NCI-H748 (cell line): ENCODE results near the gene GPC3.
"Not testable (repeated sequence)": the region's sequence is repeated elsewhere in the genome, so short reads cannot be mapped to it uniquely, and the experiment has no call there.

Experiments used
- DNase-seq: peaks from one replicate; lab custom pipeline; 2025; ENCODE audit not compliant: unreplicated experiment; lab: John Stamatoyannopoulos, UW

GPC3 gene

GRCh38 chrX:133533249-133533648 is 452.1 kb downstream of the GPC3 start:
- DNase-seq, result no peak

GRCh38 chrX:133530960-133531359 is 454.4 kb downstream of the GPC3 start:
- no peak for DNase-seq

GRCh38 chrX:133529578-133529977 is 455.8 kb downstream of the GPC3 start:
- DNase-seq, result no peak

DNA sequence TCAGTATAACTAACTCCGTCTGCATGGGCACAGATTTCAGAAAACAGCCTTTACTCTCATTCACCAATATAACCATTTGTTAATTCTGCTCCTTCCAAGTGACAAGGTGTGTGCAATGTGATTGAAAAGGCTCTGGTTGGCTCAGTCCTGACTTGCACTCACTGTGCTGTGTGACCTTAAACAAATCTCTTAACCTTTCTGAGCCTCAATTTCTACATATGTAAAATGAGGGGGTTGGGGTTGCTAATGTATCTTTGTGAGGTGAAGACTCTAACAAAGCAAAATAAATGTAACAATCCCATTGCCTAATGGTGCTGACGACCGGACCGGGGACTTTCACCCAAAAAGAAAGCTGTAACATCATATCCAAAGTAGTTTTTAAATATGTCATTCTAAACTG is 457.6 kb downstream of the GPC3 start:
- no peak for DNase-seq

- DNase-seq, result no peak
Measured at GRCh38 chrX:133527415-133527814, 458.0 kb downstream of the GPC3 start.

GRCh38 chrX:133526773-133527172 is 458.6 kb downstream of the GPC3 start:
- not testable (repeated sequence) for DNase-seq

- DNase-seq, result no peak
Measured at GRCh38 chrX:133523526-133523925, 461.9 kb downstream of the GPC3 start.

GRCh38 chrX:133523081-133523487 is 462.3 kb downstream of the GPC3 start:
- no peak for DNase-seq

GRCh38 chrX:133516686-133517085 is 468.7 kb downstream of the GPC3 start:
- no peak for DNase-seq

DNA sequence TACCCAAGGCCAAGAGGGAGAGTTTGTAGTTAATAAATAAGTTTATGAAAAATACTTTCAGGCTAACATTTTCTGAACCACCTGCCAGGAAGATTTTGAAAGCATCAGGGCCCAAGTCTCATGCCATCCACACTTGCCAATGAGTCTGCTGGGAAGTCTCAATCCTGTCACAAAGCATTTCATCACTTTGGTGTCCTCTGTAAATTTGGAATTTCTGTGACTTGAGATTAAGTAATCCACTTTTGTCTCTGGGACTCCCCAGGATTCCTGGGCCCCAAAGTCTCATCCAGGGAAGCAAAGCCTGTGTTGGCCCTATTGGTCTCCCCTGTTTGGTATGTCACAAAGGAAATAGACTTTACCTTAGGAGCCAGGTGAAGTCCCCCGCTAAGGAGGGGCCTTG is 470.9 kb downstream of the GPC3 start:
- DNase-seq, result no peak

DNA sequence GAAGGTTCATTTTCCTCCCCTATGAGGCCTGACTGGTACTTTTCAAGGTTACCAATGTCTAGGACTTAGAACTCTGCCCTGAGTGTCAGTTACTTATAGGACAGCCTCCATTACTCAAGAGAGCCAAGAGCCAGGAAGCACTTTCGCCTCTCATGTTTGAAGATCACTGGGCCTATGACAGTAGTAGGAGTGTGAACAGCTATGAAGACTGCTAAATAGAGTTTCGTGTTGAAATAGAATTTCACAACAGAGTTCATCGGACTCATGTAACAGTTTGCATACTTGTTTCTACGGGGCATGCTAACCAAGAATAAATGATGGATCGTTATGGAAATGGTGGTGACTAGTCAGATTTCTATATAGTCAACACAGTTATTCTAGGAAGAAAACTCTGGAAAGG is 472.3 kb downstream of the GPC3 start:
- no peak for DNase-seq

GRCh38 chrX:133511041-133511440 is 474.4 kb downstream of the GPC3 start:
- no peak for DNase-seq

DNA sequence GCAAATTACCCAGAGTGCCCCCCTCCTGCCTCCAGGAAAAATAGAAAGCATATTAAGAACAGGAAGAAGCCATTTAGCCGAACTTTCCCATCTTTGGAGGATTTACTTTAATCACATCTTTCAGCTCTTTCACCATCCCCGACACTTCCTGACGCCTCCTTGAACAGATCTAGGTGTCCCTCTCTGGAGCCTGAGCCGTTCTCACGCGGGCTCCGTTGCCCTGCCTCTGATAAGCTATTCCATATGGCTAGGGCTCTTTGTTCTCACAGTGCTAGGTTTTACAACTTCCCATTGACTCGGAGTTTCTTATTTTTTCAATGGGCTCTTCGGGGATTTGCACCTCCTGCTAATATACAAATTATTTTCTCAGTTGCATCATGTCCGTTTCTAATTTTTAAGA is 488.0 kb downstream of the GPC3 start:
- DNase-seq, result no peak

GRCh38 chrX:133495464-133496391 is 489.7 kb downstream of the GPC3 start:
- no peak for DNase-seq

DNA sequence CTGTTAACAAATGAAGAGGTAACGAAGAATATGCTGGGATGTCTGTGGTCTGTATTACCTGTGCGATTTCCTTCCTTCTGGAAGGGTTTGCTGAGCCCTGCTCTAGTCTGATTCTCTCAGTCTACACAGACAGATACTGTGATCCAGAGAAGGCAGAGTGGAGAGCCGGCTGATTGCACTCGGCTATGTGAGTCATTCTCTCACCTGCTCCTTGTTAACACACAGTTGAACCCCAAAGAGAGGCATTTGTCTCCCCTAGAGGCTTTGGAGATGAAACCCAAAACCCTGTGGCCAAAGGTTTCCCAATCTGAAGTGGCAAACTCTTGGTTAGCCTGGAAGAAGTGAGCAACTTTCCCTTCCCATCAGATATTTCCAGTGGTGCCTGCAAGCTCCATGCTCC is 492.0 kb downstream of the GPC3 start:
- DNase-seq, result no peak

DNA sequence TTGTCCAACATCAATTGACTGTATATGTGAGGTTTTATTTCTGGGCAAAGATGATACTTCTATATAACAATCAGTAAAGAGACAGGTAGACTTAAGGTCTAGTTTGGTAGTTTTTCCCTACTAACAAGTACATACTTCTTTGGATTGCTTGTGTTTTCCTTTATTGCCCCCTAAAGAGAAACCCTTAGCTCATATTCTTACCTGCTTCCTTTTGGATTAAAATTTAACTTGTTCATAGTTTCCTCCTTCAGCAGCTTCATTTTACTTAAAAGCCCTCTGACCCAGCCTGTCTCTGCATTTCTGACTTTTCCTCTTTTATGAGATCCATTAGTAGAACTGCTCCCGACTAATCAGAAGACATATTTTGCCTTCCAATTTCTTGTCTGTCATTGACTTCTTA is 494.4 kb downstream of the GPC3 start:
- no peak for DNase-seq
